GM12874 (cell line): ENCODE measurements around the gene AUTS2.

Experiments used
- TF ChIP-seq, protein P1 (sequence below): IDR thresholded peaks from 2 replicates; pipeline ENCODE4 v1.5.1; 2011; ENCODE audit warnings: low read depth, mild to moderate bottlenecking, control low read depth, low read length, moderate library complexity; ENCODE audit not compliant: insufficient read depth

The AUTS2 gene

DNA sequence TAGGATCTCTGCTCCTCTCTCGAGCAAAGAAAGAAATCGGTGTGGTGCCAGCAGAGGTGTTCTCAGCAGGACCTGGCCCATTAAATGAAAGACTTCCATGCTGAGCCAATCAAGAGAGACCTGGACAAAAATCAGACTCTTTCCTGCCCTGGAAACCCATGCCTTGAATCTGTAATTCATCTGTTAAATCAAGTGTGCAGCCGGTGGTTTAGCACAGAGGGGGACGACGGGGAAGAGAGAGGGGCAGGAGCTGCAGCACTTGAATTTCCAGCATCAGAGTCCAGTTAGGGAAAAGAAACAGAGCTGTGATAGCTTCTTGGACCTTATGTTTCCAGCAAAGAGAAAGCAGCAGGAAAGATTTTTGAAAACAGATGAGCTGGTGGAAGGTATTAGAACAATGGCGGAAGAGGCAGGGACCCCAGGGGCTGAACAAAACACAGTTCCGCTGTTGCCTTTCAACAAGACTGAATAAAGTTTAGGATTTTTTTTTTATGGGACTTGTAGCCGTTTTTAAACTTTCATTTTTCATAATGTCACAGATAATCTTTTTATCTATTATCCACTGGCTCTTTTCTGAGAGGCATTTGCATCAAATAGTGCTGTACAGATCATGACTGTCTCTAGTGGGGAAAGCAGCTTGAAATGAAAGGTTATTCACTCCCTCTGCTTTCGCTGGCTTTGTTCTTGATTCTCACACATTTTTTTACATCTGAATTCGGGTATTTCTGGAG, 990.1 kb downstream of the AUTS2 start:
- TF ChIP-seq, protein P1, sequence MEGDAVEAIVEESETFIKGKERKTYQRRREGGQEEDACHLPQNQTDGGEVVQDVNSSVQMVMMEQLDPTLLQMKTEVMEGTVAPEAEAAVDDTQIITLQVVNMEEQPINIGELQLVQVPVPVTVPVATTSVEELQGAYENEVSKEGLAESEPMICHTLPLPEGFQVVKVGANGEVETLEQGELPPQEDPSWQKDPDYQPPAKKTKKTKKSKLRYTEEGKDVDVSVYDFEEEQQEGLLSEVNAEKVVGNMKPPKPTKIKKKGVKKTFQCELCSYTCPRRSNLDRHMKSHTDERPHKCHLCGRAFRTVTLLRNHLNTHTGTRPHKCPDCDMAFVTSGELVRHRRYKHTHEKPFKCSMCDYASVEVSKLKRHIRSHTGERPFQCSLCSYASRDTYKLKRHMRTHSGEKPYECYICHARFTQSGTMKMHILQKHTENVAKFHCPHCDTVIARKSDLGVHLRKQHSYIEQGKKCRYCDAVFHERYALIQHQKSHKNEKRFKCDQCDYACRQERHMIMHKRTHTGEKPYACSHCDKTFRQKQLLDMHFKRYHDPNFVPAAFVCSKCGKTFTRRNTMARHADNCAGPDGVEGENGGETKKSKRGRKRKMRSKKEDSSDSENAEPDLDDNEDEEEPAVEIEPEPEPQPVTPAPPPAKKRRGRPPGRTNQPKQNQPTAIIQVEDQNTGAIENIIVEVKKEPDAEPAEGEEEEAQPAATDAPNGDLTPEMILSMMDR: no peak

DNA sequence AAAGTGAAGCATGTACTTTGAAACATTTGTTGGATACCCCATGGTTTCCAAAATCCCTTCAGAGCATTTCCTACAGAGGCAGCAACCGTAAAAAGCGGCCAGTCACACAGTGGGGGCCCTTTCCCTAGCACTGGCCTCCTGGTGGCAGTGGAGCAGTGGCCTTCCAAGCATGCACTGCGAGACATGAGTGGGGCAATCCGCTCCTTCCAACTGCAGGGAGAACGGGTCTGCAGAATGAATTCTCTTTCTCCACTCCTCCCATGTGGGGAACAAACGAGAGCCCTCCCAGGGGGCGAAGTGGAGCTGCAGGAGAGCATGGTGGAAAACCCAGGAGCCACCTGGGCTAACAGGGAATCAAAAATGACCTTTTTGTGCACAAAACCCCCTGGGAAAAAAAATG, 990.7 kb downstream of the AUTS2 start:
- TF ChIP-seq, protein P1: no peak

DNA sequence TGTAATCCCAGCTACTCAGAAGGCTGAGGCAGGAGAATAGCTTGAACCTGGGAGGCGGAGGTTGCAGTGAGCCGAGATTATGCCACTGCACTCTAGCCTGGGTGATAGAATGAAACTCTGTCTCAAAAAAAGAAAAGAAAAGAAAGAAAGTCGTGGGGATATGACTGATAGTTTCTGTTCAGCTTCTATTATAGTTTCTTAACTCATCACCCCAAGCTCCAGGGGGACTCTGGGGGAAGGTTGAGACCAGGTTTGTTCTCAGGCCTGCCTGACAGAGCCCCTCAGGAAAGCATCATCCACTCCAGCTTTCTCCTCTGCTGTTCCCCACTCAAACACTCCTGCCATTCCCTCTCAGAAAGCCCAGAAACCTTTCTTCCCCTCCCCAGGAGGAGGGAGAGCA, 991.3 kb downstream of the AUTS2 start:
- TF ChIP-seq, protein P1: no peak

DNA sequence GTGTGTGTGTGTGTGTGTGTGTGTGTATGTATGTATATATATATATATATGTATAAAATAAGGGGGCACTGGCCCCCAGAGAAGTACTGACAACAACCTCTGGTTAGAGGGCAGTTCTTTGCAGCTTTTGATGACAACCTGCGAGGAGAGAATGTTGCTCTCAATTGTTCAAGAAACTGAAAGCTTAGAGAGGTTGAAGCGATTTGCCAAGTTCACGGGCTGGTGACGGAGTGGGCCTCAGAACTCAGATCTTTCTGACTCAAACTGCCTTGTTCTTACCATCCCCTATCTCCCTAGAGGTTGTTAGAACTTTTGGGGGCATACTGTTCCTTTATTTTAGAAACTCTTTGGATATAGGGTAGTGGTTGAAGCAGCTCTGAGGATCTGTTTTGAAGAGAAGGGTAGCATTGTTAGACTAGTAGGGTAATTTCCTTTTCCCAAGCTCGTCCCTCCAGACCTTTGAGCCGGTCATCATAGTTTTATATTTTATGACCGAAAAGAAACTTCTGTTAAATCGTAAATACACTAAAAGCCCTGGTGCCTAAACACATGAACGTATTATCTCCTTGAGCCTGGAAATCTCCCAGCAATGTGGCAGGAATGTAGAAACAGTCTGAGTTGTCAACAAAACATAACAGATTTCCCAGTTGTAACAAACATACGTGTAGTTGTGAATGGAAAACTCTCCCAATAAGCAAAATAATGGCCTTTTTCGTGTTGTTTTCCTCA, 992.0 kb downstream of the AUTS2 start:
- TF ChIP-seq, protein P1: no peak

DNA sequence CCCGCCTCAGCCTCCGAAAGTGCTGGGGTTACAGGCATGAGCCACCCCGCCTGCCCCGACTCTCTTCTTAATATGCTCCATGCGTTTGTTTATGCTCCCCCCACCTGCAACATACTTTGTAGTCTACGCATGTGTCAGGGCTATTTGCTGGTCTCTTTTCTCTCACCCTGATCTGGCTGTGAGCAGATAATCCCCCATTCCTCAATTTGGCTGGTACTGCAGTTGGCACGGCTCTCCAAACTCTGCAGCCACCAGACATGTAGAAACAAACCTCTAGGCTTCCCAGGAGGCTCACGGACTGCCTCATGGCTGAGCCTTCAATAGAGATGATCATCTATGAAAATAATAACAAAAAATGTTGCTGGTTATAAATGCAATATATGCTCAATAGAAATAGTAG, 993.4 kb downstream of the AUTS2 start:
- TF ChIP-seq, protein P1: no peak

DNA sequence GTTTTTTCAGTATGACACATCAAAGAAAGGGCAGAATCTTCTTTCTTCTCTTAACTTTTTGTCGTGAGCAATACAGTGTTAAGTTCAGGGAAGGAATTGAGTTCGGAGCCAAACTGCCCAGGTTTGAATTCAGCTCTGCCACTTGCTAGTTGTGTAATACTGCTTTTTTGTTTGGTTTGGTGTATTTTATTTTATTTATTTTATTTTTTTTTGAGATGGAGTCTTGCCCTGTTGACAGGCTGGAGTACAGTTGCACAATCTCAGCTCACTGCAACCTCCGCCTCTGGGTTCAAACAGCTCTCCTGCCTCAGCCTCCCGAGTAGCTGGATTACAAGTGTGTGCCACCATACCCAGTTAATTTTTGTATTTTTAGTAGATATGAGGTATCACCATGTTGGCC, 993.9 kb downstream of the AUTS2 start:
- TF ChIP-seq, protein P1: no peak

DNA sequence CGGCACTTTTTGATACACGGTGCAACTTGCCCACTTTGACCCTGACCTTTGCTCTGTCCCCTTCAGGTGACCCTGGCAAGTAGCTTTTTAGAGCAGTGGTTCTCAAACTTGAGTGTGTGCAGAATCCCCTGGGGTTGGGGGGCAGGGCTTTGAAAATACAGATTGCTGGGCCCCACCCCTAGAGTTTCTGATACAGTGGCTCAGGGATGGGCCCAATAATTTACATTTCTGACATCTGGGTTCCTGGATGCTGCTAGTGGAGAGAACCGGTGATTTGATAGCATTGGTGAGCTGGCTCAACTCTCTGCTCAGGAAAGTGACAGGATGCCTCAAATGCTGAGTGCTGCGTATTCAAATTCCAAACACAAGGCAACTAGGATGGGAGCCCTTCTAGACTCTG, 995.9 kb downstream of the AUTS2 start:
- TF ChIP-seq, protein P1: no peak
